IMR-90 (cell line): Measurements from ENCODE around the gene POLE3. TPM values are rescaled to one million over a fixed set of nuclear protein-coding genes. Genes with fewer than 3 reads are reported as not detected.
"Not testable (repeated sequence)": the region's sequence is repeated elsewhere in the genome, so short reads cannot be mapped to it uniquely, and the experiment has no call there.

Source experiments
- ATAC-seq: fragments of 200-7000 bp; cut with Tn5 transposase; 2 replicates; pipeline ENCODE4 v1.9.1; 2020; ENCODE audit warnings: low read depth, mild to moderate bottlenecking, moderate library complexity
- BruUV-seq: library from RNA; stranded (reverse); fragments of 400-500 nt; replicated peaks from 2 replicates; lab custom pipeline; 2021; lab: Mats Ljungman, UMichigan
- CTCF ChIA-PET: fragments of 300-600 bp; formaldehyde crosslinking; extraction: SDS; loops from one replicate; lab custom pipeline; 2021; ENCODE audit warnings: antibody characterized with exemption; lab: Yijun Ruan, JAX
- POLR2A ChIA-PET: fragments of 300-600 bp; sonication (Branson Sonifier 250); formaldehyde crosslinking; loops from one replicate; lab custom pipeline; 2022; ENCODE audit warnings: antibody characterized with exemption; ENCODE audit not compliant: unreplicated experiment; lab: Charles Lee
- DNase-seq: peaks from one replicate; pipeline ENCODE4 v3.0.0; 2013
- H2AFZ ChIP-seq: replicated peaks from 2 replicates; pipeline ENCODE3; 2013; ENCODE audit warnings: low read length, mild to moderate bottlenecking; ENCODE audit not compliant: poor library complexity
- H2AK5ac ChIP-seq: 2 replicates; pipeline ENCODE4 v1.6.1; 2013; ENCODE audit warnings: low read depth, low read length, inconsistent platforms
- H2AK9ac ChIP-seq: replicated peaks from 2 replicates; pipeline ENCODE3; 2013; ENCODE audit warnings: mild to moderate bottlenecking, low read depth, low read length, moderate library complexity; ENCODE audit not compliant: poor library complexity
- H2BK120ac ChIP-seq: 2 replicates; pipeline ENCODE4 v1.6.1; 2013; ENCODE audit warnings: low read depth, low read length, inconsistent platforms
- H2BK15ac ChIP-seq: 3 replicates; pipeline ENCODE4 v1.6.1; 2013; ENCODE audit warnings: low read depth, low read length, inconsistent platforms
- H2BK20ac ChIP-seq: 2 replicates; pipeline ENCODE4 v1.6.1; 2013; ENCODE audit warnings: low read depth, mild to moderate bottlenecking, inconsistent platforms, low read length, moderate library complexity
- H2BK5ac ChIP-seq: 2 replicates; pipeline ENCODE4 v1.6.1; 2013; ENCODE audit warnings: mild to moderate bottlenecking, low read depth, low read length, inconsistent platforms; ENCODE audit not compliant: poor library complexity, severe bottlenecking
- H3K14ac ChIP-seq: replicated peaks from 2 replicates; pipeline ENCODE4 v1.6.1; 2013; ENCODE audit warnings: low read depth, low read length, inconsistent platforms
- H3K18ac ChIP-seq: 2 replicates; pipeline ENCODE4 v1.6.1; 2013; ENCODE audit warnings: low read depth, low read length, control low read depth
- H3K23ac ChIP-seq: 2 replicates; pipeline ENCODE4 v1.6.1; 2013; ENCODE audit warnings: low read depth, low read length, inconsistent platforms
- H3K27ac ChIP-seq: 2 replicates; pipeline ENCODE4 v1.5.1; 2013; ENCODE audit warnings: mild to moderate bottlenecking, control low read depth, low read length; ENCODE audit not compliant: insufficient read depth
- H3K27me3 ChIP-seq: 2 replicates; pipeline ENCODE4 v1.6.1; 2013; ENCODE audit warnings: low read length; ENCODE audit not compliant: control insufficient read depth, insufficient read depth
- H3K36me3 ChIP-seq: 2 replicates; pipeline ENCODE4 v1.6.1; 2013; ENCODE audit warnings: low read length, mixed read lengths; ENCODE audit not compliant: control insufficient read depth, insufficient read depth
- H3K4ac ChIP-seq: 2 replicates; pipeline ENCODE4 v1.6.1; 2013; ENCODE audit warnings: low read depth, low read length, inconsistent platforms
- H3K4me1 ChIP-seq: 2 replicates; pipeline ENCODE4 v1.6.1; 2013; ENCODE audit warnings: low read length, mixed read lengths; ENCODE audit not compliant: control insufficient read depth, insufficient read depth
- H3K4me2 ChIP-seq: 2 replicates; pipeline ENCODE4 v1.6.1; 2013; ENCODE audit warnings: low read depth, mild to moderate bottlenecking, control low read depth, low read length, moderate library complexity
- H3K4me3 ChIP-seq: 2 replicates; pipeline ENCODE4 v1.5.1; 2013; ENCODE audit warnings: low read depth, mild to moderate bottlenecking, control low read depth, low read length, moderate library complexity; ENCODE audit not compliant: insufficient read depth
- H3K56ac ChIP-seq: 2 replicates; pipeline ENCODE4 v1.6.1; 2013; ENCODE audit warnings: low read length, inconsistent platforms; ENCODE audit not compliant: insufficient read depth; ENCODE audit errors: extremely low read depth
- H3K79me1 ChIP-seq, 2 experiments: 2 replicates each; pipeline ENCODE4 v1.6.1; 2013; ENCODE audit warnings: low read length in 2 of 2, inconsistent platforms in 1 of 2, low read depth in 1 of 2
- H3K9ac ChIP-seq: 2 replicates; pipeline ENCODE4 v1.6.1; 2013; ENCODE audit warnings: low read depth, low read length, control low read depth
- H3K9me1 ChIP-seq: 2 replicates; pipeline ENCODE4 v1.6.1; 2013; ENCODE audit warnings: low read length, inconsistent platforms; ENCODE audit not compliant: insufficient read depth
- H3K9me3 ChIP-seq: 2 replicates; pipeline ENCODE4 v1.6.1; 2013; ENCODE audit warnings: low read length; ENCODE audit not compliant: control insufficient read depth, insufficient read depth
- H4K20me1 ChIP-seq: 2 replicates; pipeline ENCODE4 v1.6.1; 2013; ENCODE audit warnings: low read length, inconsistent platforms; ENCODE audit not compliant: insufficient read depth
- H4K5ac ChIP-seq: 2 replicates; pipeline ENCODE4 v1.6.1; 2013; ENCODE audit warnings: mild to moderate bottlenecking, low read depth, low read length, control low read depth
- H4K8ac ChIP-seq, 2 experiments: 2 replicates each; pipeline ENCODE4 v1.6.1; 2013; ENCODE audit warnings: low read depth in 2 of 2, low read length in 2 of 2, control low read depth in 1 of 2, inconsistent platforms in 1 of 2
- H4K91ac ChIP-seq: 2 replicates; pipeline ENCODE4 v1.6.1; 2013; ENCODE audit warnings: low read depth, low read length, inconsistent platforms; ENCODE audit not compliant: insufficient read depth
- WGBS, 2 experiments: methylation state at CpG; one replicate each; pipeline versions ENCODE4 v1.1.5 to v1.1.7; 2013; ENCODE audit warnings: missing lambda C conversion rate in 2 of 2; ENCODE audit not compliant: insufficient read length in 1 of 2; ENCODE audit errors: extremely low coverage in 2 of 2; 5-methylcytosine and 5-hydroxymethylcytosine counted together
- dilution Hi-C: fragments of 300-500 bp; cut with HindIII; formaldehyde crosslinking; loops from one replicate; pipeline ENCODE4 v1.14.3; 2018; ENCODE audit warnings: low sequenced_read_pairs; ENCODE audit not compliant: unreplicated experiment
- in situ Hi-C: fragments of 300-500 bp; cut with MboI; formaldehyde crosslinking; loops from 3 replicates; pipeline ENCODE4 v1.14.3; 2019; ENCODE audit warnings: low sequenced_read_pairs, inconsistent platforms, mixed read lengths
- intact Hi-C: fragments of 100-400 bp; cut with micrococcal nuclease; formaldehyde crosslinking; loops from 2 replicates; pipeline ENCODE4 v1.10.0; 2022
- polyA plus RNA-seq, 3 experiments: library from polyadenylated mRNA; depleted of rRNA; stranded (reverse); fragments of >200 nt; gene quantifications; 2 replicates each; pipeline ENCODE4 v1.2.3, GENCODE V29; 2012; ENCODE audit warnings: low replicate concordance in 1 of 3
- total RNA-seq: library from RNA; depleted of rRNA; stranded (reverse); fragments of >200 nt; gene quantifications from 2 replicates; pipeline ENCODE4 v1.2.3, GENCODE V29; 2012

Gene POLE3
- total and polyA plus RNA-seq, 2 of the 4 experiments (the other 2 are of a cell fraction) = 34.8 to 43.0 TPM

DNA sequence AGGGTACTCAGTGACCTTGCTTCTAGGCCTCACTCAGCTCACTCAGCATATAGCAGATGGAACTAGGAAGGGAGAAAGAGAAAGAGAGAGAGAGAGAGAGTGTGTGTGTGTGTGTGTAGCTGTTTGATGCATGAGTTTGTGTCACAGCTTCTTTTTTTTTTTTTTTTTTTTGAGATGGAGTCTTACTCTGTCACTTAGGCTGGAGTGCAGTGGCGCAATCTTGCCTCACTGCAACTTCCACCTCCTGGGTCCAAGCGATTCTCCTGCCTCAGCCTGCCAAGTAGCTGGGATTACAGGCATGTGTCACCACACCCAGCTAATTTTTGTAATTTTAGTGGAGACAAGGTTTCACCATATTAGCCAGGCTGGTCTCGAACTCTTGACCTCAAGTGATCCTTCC, 44.8 kb downstream of the POLE3 start:
- H3K4me2 ChIP-seq, H3K23ac ChIP-seq, H3K9me3 ChIP-seq, H2AFZ ChIP-seq, H2AK5ac ChIP-seq, POLR2A ChIA-PET, H3K79me1 ChIP-seq, H3K9ac ChIP-seq, in situ Hi-C loops, H2BK15ac ChIP-seq, dilution Hi-C loops, CTCF ChIA-PET, H3K27ac ChIP-seq, H2BK120ac ChIP-seq, intact Hi-C loops, H3K4me3 ChIP-seq, H2BK5ac ChIP-seq, H3K4ac ChIP-seq, H2AK9ac ChIP-seq, DNase-seq, H4K5ac ChIP-seq, H4K8ac ChIP-seq, ATAC-seq, H3K18ac ChIP-seq, H4K20me1 ChIP-seq, BruUV-seq, H2BK20ac ChIP-seq, H3K36me3 ChIP-seq, H3K14ac ChIP-seq, H3K56ac ChIP-seq, H4K91ac ChIP-seq, H3K4me1 ChIP-seq, H3K9me1 ChIP-seq: not testable (repeated sequence)
- no CpG with 5 or more reads among the region's 3 CpGs for WGBS, 2 experiments
- H3K27me3 ChIP-seq = peaks cover 21% of the 10 kb centered on the region
